GM21526 (cell line): Measurements from ENCODE around the gene TFPT.

Experiments used
- ATAC-seq: cut with Tn5 transposase; IDR thresholded peaks from one replicate; pipeline ENCODE4 v1.9.1; 2021; ENCODE audit warnings: moderate library complexity; ENCODE audit not compliant: unreplicated experiment, low FRiP score

The TFPT gene, protein sequence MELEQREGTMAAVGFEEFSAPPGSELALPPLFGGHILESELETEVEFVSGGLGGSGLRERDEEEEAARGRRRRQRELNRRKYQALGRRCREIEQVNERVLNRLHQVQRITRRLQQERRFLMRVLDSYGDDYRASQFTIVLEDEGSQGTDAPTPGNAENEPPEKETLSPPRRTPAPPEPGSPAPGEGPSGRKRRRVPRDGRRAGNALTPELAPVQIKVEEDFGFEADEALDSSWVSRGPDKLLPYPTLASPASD

GRCh38 chr19:54115109-54116063 lies at the start of gene TFPT, which contains the start of gene PRPF31:
Gene TFPT (minus strand): TSS chr19:54115657. CDS start chr19:54115269, 388 bp downstream.
Gene PRPF31 (plus strand): TSS chr19:54115754. CDS start chr19:54118279, 2,525 bp downstream.
- ATAC-seq: peak; percentile 76

- ATAC-seq: no peak
These were observed 49.8 kb upstream of the TFPT start for GRCh38 chr19:54165222-54165621.

DNA sequence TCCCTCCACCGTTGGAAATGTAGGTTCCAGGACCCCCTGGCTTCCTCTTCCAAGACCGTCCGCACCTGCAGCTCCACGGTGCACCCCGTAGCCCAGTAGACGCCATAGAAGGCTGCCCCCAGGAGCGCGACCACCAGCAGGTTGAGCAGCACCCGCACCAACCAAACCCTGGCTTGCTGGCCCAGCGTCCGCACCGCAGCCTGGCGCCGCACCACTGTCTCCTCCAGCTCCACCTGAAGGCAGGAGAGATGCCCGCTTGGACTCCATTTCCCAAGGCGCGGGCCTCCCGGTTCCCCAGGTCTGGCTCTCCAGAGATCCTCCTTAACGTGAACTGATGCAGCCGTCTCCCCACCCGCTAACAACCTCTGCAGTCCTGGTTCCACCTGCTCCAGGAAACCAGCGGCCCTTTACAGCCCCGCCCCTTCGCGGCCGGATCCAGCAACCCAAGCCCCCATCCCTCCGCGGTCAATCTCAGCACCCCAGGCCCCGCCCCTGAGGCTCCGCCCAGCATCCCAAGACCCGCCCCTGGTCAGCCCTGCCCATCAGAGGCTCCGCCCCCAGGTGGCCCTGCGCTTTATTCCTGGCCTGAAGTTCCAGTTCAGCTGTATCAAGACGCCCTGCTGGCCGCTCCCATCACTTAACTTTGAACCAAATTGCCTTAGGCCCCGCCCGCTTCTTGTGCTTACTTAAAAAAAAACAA lies 49.1 kb upstream of the TFPT start:
- no peak for ATAC-seq

- no peak for ATAC-seq
These were observed 47.4 kb upstream of the TFPT start for GRCh38 chr19:54162884-54163283.

DNA sequence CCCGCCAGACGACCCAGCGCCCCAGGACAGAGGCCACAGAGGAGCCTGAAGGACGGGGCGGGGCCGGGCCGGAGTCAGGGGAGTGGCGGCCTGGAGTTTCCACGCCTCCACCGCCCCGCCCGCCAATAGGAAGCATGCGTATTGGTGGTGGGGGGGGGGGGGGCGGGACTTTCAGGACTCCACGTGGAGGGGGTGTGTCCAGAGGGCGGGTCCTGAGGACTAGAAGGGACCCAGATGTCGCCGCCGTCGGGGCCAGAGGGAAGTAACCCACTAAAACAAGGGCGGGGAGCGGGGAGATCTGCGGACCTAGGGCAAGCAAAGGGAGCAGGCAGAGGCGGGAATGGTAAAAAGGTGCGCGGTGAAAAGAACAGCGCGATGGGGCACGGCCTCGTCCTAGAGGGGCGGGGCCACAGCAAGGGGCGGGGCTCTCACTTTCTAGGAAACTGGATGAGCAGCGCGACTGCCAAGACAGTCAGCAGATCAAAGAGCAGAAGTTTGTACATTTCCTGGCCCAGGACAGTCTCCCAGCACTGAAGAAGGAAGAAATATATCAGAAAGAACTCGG lies 46.9 kb upstream of the TFPT start:
- no peak for ATAC-seq

DNA sequence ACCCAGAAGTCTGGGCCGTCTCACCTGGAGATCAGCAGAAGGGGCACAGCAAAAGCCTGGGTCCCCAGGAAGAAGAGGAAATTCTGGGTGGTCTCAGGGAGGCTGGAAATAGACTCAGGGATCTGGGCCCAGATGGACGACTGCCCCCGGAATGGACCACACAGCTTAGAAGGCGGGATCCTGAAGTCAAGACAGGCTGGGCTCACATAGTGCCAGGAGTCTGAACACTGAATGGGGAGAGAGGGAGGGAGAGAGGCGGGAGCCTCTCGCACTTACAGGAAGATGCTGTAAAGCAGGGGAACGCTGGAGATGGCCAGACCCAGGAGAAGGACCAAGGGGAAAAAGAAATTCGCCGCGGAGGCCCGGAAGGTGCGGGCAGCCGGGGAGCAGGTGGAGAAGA lies 45.4 kb upstream of the TFPT start:
- ATAC-seq: no peak

- ATAC-seq: peak; percentile 6
These were observed 44.8 kb upstream of the TFPT start for GRCh38 chr19:54160182-54160811.

GRCh38 chr19:54159352-54160181 lies 44.1 kb upstream of the TFPT start, which contains the start of gene LENG1:
Gene LENG1 (minus strand): TSS chr19:54159721. CDS start chr19:54159695, 26 bp downstream.
- ATAC-seq: peak; percentile 83

- ATAC-seq: no peak
These were observed 43.4 kb upstream of the TFPT start for GRCh38 chr19:54158812-54159351.

GRCh38 chr19:54156953-54157352 lies 41.5 kb upstream of the TFPT start:
- ATAC-seq: no peak

GRCh38 chr19:54156490-54156889 lies 41.0 kb upstream of the TFPT start:
- no peak for ATAC-seq

DNA sequence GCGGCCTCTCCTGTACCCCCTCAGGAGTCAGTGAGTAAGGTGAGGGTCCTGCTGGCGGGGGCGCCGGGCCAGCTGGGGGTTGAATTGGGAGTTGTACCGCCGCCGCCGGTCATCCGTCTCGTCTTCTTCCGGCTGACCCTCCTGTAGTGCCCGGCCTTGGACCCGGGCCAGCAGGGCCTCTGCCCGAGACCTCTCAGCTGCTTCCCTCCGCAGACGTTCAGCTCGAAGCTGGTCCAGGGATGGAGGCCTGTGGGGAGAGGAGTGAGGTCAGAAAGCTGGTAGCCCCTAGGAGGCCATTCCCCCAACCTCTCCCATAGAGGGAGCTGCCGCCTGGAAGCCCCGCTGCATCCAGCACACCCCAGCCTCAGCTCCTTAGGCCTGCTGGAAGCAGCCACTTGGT lies 40.2 kb upstream of the TFPT start:
- ATAC-seq: no peak

DNA sequence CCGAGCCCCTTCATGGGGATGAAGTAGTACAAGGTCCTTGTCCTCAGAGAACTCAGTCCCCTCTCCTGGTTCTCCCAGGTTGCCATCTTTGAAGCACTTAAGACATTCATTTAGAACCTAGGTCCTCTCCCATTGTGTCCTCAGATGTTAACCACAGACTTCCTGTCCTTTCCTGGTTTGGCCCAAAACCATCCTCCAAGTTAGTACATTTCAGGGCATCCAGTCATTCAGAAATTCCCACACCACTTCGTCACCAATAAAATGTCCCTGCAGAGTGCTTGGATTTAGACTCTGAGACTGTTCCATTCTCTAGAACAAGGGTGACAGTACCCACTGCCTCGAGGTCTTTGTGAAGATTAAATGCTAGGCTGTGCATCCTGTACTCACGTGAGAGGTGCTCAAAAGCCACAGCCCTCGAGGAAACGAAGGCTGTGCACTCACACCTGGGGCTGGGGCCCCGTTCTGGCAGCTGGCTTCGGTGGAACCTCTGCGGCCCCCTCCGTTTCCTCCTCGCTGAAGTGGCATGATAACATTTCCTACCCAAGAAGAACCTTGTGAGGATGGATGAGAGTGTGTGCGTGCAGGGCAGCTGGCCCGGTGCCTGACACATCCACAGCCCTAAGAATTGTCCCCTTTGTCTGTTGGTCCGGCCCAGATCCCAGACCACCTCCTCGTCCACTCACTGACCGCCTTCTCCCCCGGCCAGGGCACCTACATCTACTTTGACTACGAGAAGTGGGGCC lies 39.3 kb upstream of the TFPT start:
- ATAC-seq: no peak

- ATAC-seq: no peak
These were observed 38.4 kb upstream of the TFPT start for GRCh38 chr19:54153731-54154326.

- ATAC-seq: no peak
These were observed 37.5 kb upstream of the TFPT start for GRCh38 chr19:54152878-54153524.

GRCh38 chr19:54152267-54152666 lies 36.8 kb upstream of the TFPT start:
- ATAC-seq: no peak

DNA sequence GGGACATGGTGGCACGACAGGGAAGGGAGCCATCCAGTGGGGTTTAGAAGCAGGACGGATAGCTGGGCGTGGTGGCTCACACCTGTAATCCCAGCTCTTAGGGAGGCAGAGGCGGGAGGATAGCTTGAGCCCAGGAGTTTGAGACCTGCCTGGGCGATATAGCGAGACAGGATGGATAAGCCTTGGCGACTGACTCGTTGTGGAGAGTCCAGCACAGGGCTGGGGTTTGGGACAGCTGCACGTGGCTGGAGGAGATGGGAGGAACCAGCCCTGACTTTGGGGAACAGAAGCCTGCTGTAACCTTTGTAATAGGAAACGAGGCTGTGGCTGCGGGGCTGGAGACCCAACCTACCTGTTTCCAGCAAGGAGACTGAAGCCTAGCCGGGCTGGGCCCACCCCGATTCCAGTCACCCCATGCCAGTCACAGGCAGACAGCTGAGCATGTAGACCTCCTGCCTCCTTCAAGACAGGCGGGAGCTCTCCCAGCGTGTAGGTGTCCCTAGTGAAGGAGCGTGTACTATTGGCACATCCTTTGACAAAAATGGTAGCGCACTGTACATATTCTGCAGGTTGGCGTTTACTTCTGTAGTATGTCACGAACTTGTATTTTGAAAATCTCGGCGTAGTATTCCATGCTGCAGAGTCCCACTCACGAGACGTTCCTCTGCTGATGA lies 36.0 kb upstream of the TFPT start:
- no peak for ATAC-seq
